ENCODE measurements around the gene LMO1. TPM values are rescaled to one million over a fixed set of nuclear protein-coding genes. Genes with fewer than 3 reads are reported as not detected.

LMO1 gene
- total and polyA plus RNA-seq, 2 of the 8 experiments (the other 6 are each of a cell fraction or from before 2014, with no cell fraction given), result 0.17 TPM; not detected in 1

DNA sequence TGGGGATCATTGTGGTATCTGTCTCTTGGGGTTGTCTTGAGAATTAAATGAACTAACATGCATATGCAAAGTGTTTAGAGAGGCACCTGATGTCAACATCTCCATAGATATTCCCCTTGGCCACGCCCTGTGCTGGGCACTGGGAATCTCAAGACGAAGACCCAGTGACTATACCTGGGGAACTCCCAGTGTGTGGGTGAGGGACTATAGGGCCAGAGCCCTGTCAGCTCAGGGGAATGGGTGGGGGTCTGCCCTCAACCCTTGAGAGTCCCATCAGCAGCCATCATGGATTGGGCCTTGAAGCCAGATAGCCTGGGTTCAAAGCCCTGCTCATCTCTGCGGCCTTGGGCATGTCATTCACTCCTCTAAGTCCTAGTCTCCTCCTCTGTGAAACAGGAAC lies 21.6 kb upstream of the LMO1 start (continued):
- TF ChIP-seq CHD7 (IDR thresholded peaks at IDR 0.05; ENCODE audit: insufficient replicate concordance, low read length) (no peak), SP1 (IDR thresholded peaks at IDR 0.05; ENCODE audit: low read depth, low read length) (no peak), EZH2 (IDR thresholded peaks at IDR 0.05; ENCODE audit: low read depth, low read length, severe bottlenecking) (no peak), RFX5 (IDR thresholded peaks at IDR 0.05; ENCODE audit: borderline replicate concordance, low read depth, low read length) (no peak), RNF2 (IDR thresholded peaks at IDR 0.05; ENCODE audit: borderline replicate concordance, low read depth, low read length, missing control alignments, poor library complexity, severe bottlenecking) (no peak), BCL11A (IDR thresholded peaks at IDR 0.05; ENCODE audit: low read depth in 2 of 2, low read length in 2 of 2) (no peak), CEBPB (IDR thresholded peaks at IDR 0.05; ENCODE audit: low read depth, low read length) (no peak), KDM5A (IDR thresholded peaks at IDR 0.05; ENCODE audit: low read length) (no peak), HDAC2 (IDR thresholded peaks at IDR 0.05; ENCODE audit: borderline replicate concordance in 1 of 2, low read depth in 2 of 2, low read length in 2 of 2) (no peak), JUN (IDR thresholded peaks at IDR 0.05; ENCODE audit: low read depth, low read length) (no peak), CBX5 (IDR thresholded peaks at IDR 0.05; ENCODE audit: low read depth, low read length) (no peak)
